NCI-H82 treated with DMSO at 0.1 percent for 48 hours (cell line): Measurements from ENCODE around the gene DOCK4.
"Not testable (repeated sequence)": the region's sequence is repeated elsewhere in the genome, so short reads cannot be mapped to it uniquely, and the experiment has no call there.

Experiments used
- DNase-seq: peaks from one replicate; lab custom pipeline; 2025; ENCODE audit not compliant: unreplicated experiment; lab: John Stamatoyannopoulos, UW

Gene DOCK4

GRCh38 chr7:112206238-112206990 is at the start of gene DOCK4, which contains the start of gene ZNF277:
Gene DOCK4, minus strand, starts transcription at chr7:112206399. Its CDS starts 261 bp downstream, at chr7:112206138.
Gene ZNF277, plus strand, starts transcription at chr7:112206695. Its CDS starts 22 bp downstream, at chr7:112206717.
- peak; percentile 97 for DNase-seq

GRCh38 chr7:112255388-112255720 is 49.2 kb upstream of the DOCK4 start:
- no peak for DNase-seq

GRCh38 chr7:112254709-112255387 is 48.6 kb upstream of the DOCK4 start:
- DNase-seq: no peak

GRCh38 chr7:112254156-112254555 is 48.0 kb upstream of the DOCK4 start:
- DNase-seq: no peak

GRCh38 chr7:112252691-112253090 is 46.5 kb upstream of the DOCK4 start:
- DNase-seq: no peak

- DNase-seq: no peak
These were observed 45.9 kb upstream of the DOCK4 start for GRCh38 chr7:112252141-112252540.

GRCh38 chr7:112249967-112250366 is 43.8 kb upstream of the DOCK4 start:
- not testable (repeated sequence) for DNase-seq

- no peak for DNase-seq
These were observed 42.4 kb upstream of the DOCK4 start for GRCh38 chr7:112248598-112248997.

GRCh38 chr7:112238852-112239610 is 32.8 kb upstream of the DOCK4 start:
- DNase-seq: no peak

GRCh38 chr7:112238330-112238729 is 32.1 kb upstream of the DOCK4 start:
- no peak for DNase-seq

- DNase-seq: no peak
These were observed 30.4 kb upstream of the DOCK4 start for GRCh38 chr7:112236597-112236996.

- DNase-seq: no peak
These were observed 27.9 kb upstream of the DOCK4 start for GRCh38 chr7:112234147-112234546.

- no peak for DNase-seq
These were observed 27.0 kb upstream of the DOCK4 start for GRCh38 chr7:112233048-112233697.

- peak; percentile 91 for DNase-seq
These were observed 26.2 kb upstream of the DOCK4 start for GRCh38 chr7:112232212-112232978.

GRCh38 chr7:112228632-112229031 is 22.4 kb upstream of the DOCK4 start:
- DNase-seq: no peak

- no peak for DNase-seq
These were observed 20.6 kb upstream of the DOCK4 start for GRCh38 chr7:112226701-112227276.

GRCh38 chr7:112225006-112225405 is 18.8 kb upstream of the DOCK4 start:
- peak; percentile 58 for DNase-seq

GRCh38 chr7:112224186-112224585 is 18.0 kb upstream of the DOCK4 start:
- no peak for DNase-seq

GRCh38 chr7:112223310-112223709 is 17.1 kb upstream of the DOCK4 start:
- DNase-seq: no peak

- no peak for DNase-seq
These were observed 14.8 kb upstream of the DOCK4 start for GRCh38 chr7:112220877-112221434.
